Endothelial cell of umbilical vein (primary cell): ENCODE measurements around the gene RNF112. TPM values are rescaled to one million over a fixed set of nuclear protein-coding genes. Genes with fewer than 3 reads are reported as not detected.

ENCODE experiments used
- BruUV-seq: library from RNA; stranded (reverse); fragments of 400-500 nt; replicated peaks from 2 replicates; lab custom pipeline; 2021; lab: Mats Ljungman, UMichigan
- CTCF ChIA-PET: fragments of 300-600, 350-600 bp; sonication (Branson Sonifier 250); formaldehyde crosslinking; loops from one replicate; lab custom pipeline; 2021; ENCODE audit warnings: antibody characterized with exemption, inconsistent platforms; lab: Charles Lee
- POLR2A ChIA-PET: fragments of 300-600, 350-600 bp; sonication (Branson Sonifier 250); formaldehyde crosslinking; loops from one replicate; lab custom pipeline; 2021; ENCODE audit warnings: antibody characterized with exemption, inconsistent platforms; lab: Charles Lee
- DNase-seq: peaks from one replicate; pipeline ENCODE4 v3.0.0-alpha.2; 2011; ENCODE audit warnings: low read depth, low spot score
- FAIRE-seq: peaks from 2 replicates; lab custom pipeline; 2011; peaks lifted over from hg19 to GRCh38; lab: Jason Lieb, UNC
- H2AFZ ChIP-seq: 2 replicates; pipeline ENCODE4 v1.6.0; 2012; ENCODE audit warnings: low read depth, low read length, control low read depth, inconsistent platforms
- H3K27ac ChIP-seq: 2 replicates; pipeline ENCODE4 v1.5.1; 2011; ENCODE audit warnings: low read depth, mild to moderate bottlenecking, control low read depth, low read length, moderate library complexity; ENCODE audit not compliant: insufficient read depth
- H3K27me3 ChIP-seq, 2 experiments: 2 replicates each; pipeline versions ENCODE4 v1.6.0 to v1.6.1; 2011; ENCODE audit warnings: low read length in 2 of 2, mixed read lengths in 1 of 2; ENCODE audit not compliant: control insufficient read depth in 2 of 2, insufficient read depth in 2 of 2
- H3K36me3 ChIP-seq, 2 experiments: 2 replicates in 1 of 2; 3 replicates in 1 of 2; pipeline ENCODE4 v1.5.1; 2011; ENCODE audit warnings: low read length in 2 of 2, mild to moderate bottlenecking in 1 of 2, moderate library complexity in 1 of 2; ENCODE audit not compliant: control insufficient read depth in 2 of 2, insufficient read depth in 2 of 2; ENCODE audit errors: extremely low read depth in 1 of 2
- H3K4me1 ChIP-seq: 3 replicates; pipeline ENCODE4 v1.5.1; 2011; ENCODE audit warnings: mild to moderate bottlenecking, low read length; ENCODE audit not compliant: control insufficient read depth, insufficient read depth; ENCODE audit errors: extremely low read depth
- H3K4me2 ChIP-seq: 2 replicates; pipeline ENCODE4 v1.6.1; 2011; ENCODE audit warnings: low read length, control low read depth, mixed read lengths; ENCODE audit not compliant: insufficient read depth
- H3K4me3 ChIP-seq, 3 experiments: fragments of 200-600 bp in 1 of 3; sonication (generic), shearing (Covaris generic) in 1 of 3; replicated peaks in 1 of 3; 2 replicates each; pipeline ENCODE4 v1.5.1; 2011 to 2016; ENCODE audit warnings: control low read depth in 3 of 3, low read length in 3 of 3, mild to moderate bottlenecking in 2 of 3, inconsistent platforms in 1 of 3, low read depth in 1 of 3, moderate library complexity in 1 of 3; ENCODE audit not compliant: insufficient read depth in 1 of 3
- H3K79me2 ChIP-seq: 2 replicates; pipeline ENCODE4 v1.6.0; 2012; ENCODE audit warnings: low read length, inconsistent platforms; ENCODE audit not compliant: control insufficient read depth, insufficient read depth
- H3K9ac ChIP-seq: replicated peaks from 2 replicates; pipeline ENCODE3; 2011; ENCODE audit warnings: low read length, control low read depth; ENCODE audit not compliant: insufficient read depth; ENCODE audit errors: extremely low read depth
- H3K9me1 ChIP-seq: replicated peaks from 3 replicates; pipeline ENCODE4 v1.6.0; 2011; ENCODE audit warnings: mild to moderate bottlenecking, low read length; ENCODE audit not compliant: control insufficient read depth, insufficient read depth; ENCODE audit errors: extremely low read depth
- H3K9me3 ChIP-seq: replicated peaks from 2 replicates; pipeline ENCODE4 v1.5.1; 2012; ENCODE audit warnings: low read length, inconsistent platforms; ENCODE audit not compliant: control insufficient read depth, insufficient read depth
- H4K20me1 ChIP-seq: replicated peaks from 2 replicates; pipeline ENCODE3; 2011; ENCODE audit warnings: mild to moderate bottlenecking, low read length; ENCODE audit not compliant: control insufficient read depth, insufficient read depth; ENCODE audit errors: extremely low read depth
- CTCF ChIP-seq, 2 donors: IDR thresholded peaks; 1 replicate in 1 of 2; 2 replicates in 1 of 2; pipeline ENCODE4 v1.5.1; 2011; ENCODE audit warnings: low read length in 2 of 2, mild to moderate bottlenecking in 2 of 2, moderate library complexity in 2 of 2, control low read depth in 1 of 2, inconsistent platforms in 1 of 2, low read depth in 1 of 2; ENCODE audit not compliant: insufficient read depth in 1 of 2; ENCODE audit errors: extremely low read depth in 1 of 2
- EZH2 ChIP-seq: IDR thresholded peaks from 2 replicates; pipeline ENCODE4 v1.6.1; 2012; ENCODE audit warnings: borderline replicate concordance, low read depth, mild to moderate bottlenecking, moderate library complexity, low read length, inconsistent platforms; ENCODE audit not compliant: severe bottlenecking
- FOS ChIP-seq: IDR thresholded peaks from 2 replicates; pipeline ENCODE4 v1.6.1; 2011; ENCODE audit warnings: mild to moderate bottlenecking, low read length, moderate library complexity, borderline replicate concordance; ENCODE audit not compliant: insufficient read depth
- GATA2 ChIP-seq: IDR thresholded peaks from 2 replicates; pipeline ENCODE4 v1.7.0; 2011; ENCODE audit warnings: low read depth, mild to moderate bottlenecking, moderate library complexity, mixed read lengths, low read length; ENCODE audit not compliant: insufficient read length, insufficient read depth
- JUN ChIP-seq: IDR thresholded peaks from 2 replicates; pipeline ENCODE4 v1.6.1; 2011; ENCODE audit warnings: borderline replicate concordance, low read depth; ENCODE audit not compliant: insufficient read length, insufficient read depth
- MAX ChIP-seq: IDR thresholded peaks from 2 replicates; pipeline ENCODE4 v1.6.1; 2011; ENCODE audit not compliant: insufficient read depth, insufficient read length
- MYC ChIP-seq: IDR thresholded peaks from one replicate; pipeline ENCODE4 v1.6.1; 2011; ENCODE audit warnings: mild to moderate bottlenecking, low read depth, low read length
- POLR2A ChIP-seq: IDR thresholded peaks from 2 replicates; pipeline ENCODE4 v1.6.1; 2012; ENCODE audit warnings: low read depth, mild to moderate bottlenecking, control low read depth, low read length
- POLR2AphosphoS5 ChIP-seq: IDR thresholded peaks from 2 replicates; pipeline ENCODE4 v1.6.1; 2012; ENCODE audit warnings: low read depth, mild to moderate bottlenecking, control low read depth, low read length, moderate library complexity; ENCODE audit not compliant: insufficient read depth
- dilution Hi-C: fragments of 300-500 bp; cut with MboI; formaldehyde crosslinking; loops from one replicate; pipeline ENCODE4 v1.15.0; 2019; ENCODE audit warnings: low sequenced_read_pairs; ENCODE audit not compliant: extremely low pct_ligation_motif_present
- intact Hi-C: fragments of 100-400 bp; cut with micrococcal nuclease; formaldehyde crosslinking; loops from one replicate; pipeline ENCODE4 v1.10.0; 2022
- polyA plus RNA-seq, 4 experiments: library from polyadenylated mRNA; depleted of rRNA in 3 of 4; stranded (reverse) in 3 of 4; unstranded in 1 of 4; fragments of >200 nt; gene quantifications; 2 replicates each; pipeline versions ENCODE4 v1.2.1 to v1.2.3, GENCODE V29; 2011 to 2012; ENCODE audit warnings: missing spikeins in 1 of 4
- total RNA-seq: library from RNA; stranded (reverse); gene quantifications from 2 replicates; pipeline ENCODE4 v1.2.3, GENCODE V29; 2021

RNF112 gene
- total and polyA plus RNA-seq, 2 donors (not counting 3 experiments of a cell fraction or from before 2014, with no cell fraction given): 0.06 to 0.11 TPM

DNA sequence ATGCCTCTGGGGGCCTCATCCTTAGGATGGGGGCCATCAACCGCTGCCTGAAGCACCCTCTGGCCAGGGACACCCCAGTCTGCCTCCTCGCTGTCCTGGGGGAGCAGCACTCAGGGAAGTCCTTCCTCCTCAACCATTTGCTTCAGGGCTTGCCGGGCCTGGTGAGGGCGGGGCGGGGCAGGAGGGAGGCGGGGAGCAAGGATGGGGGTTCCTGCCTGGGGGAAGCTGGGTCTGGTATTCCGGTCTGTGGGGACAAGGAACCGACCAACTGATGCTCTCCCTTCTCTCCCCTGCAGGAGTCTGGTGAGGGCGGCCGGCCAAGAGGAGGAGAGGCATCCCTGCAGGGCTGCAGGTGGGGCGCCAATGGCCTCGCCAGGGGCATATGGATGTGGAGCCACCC, 2.0 kb downstream of the RNF112 start:
- CTCF ChIA-PET: no interaction called here
- dilution Hi-C loops: no loop called here

More for the DNA sequence above, 2.0 kb downstream of the RNF112 start:
- no peaks in the 10 kb centered on the region for H3K36me3 ChIP-seq
- no peak for DNase-seq
- H3K4me1 ChIP-seq: no peaks in the 10 kb centered on the region
- H3K79me2 ChIP-seq: no peaks in the 10 kb centered on the region
- H3K4me3 ChIP-seq: no peak overlapping the region
- peaks cover 4 to 7% of the 10 kb centered on the region in 2 experiments for H3K27me3 ChIP-seq
- no peak overlapping the region for H3K27ac ChIP-seq
- H3K9ac ChIP-seq: no peak overlapping the region
- H3K9me3 ChIP-seq: no peaks in the 10 kb centered on the region
- FAIRE-seq: no peak
- H4K20me1 ChIP-seq: no peaks in the 10 kb centered on the region
- no peak for TF ChIP-seq CTCF (IDR thresholded peaks at IDR 0.05; ENCODE audit: extremely low read depth in 1 of 2, insufficient read depth in 1 of 2, low read depth in 1 of 2, low read length in 2 of 2)
- no peak for TF ChIP-seq POLR2AphosphoS5
- TF ChIP-seq POLR2A: no peak
- no peak for TF ChIP-seq MAX
- no peak for TF ChIP-seq FOS
- no peak for TF ChIP-seq JUN
- TF ChIP-seq EZH2: no peak
- TF ChIP-seq GATA2: no peak
- no peak for TF ChIP-seq MYC
- POLR2A ChIA-PET: no interaction called here
- H3K4me2 ChIP-seq: no peak overlapping the region
- H3K9me1 ChIP-seq: no peaks in the 10 kb centered on the region
- intact Hi-C loops: no loop called here
- no TSS peak for BruUV-seq
- no peak overlapping the region for H2AFZ ChIP-seq
